GM18951 (cell line): ENCODE measurements around the gene COL25A1.

Source experiments
- POLR2A ChIP-seq: IDR thresholded peaks from 4 replicates; pipeline ENCODE4 v1.6.1; 2011; ENCODE audit warnings: mild to moderate bottlenecking; ENCODE audit not compliant: insufficient read length, insufficient read depth; ENCODE audit errors: extremely low read depth
- in situ Hi-C: fragments of 300-500 bp; cut with MboI; formaldehyde crosslinking; loops from one replicate; pipeline ENCODE4 v1.12.0; 2022; ENCODE audit warnings: low sequenced_read_pairs, mixed read lengths, inconsistent platforms; ENCODE audit not compliant: unreplicated experiment

COL25A1 gene

GRCh38 chr4:109216085-109216696 lies 86.3 kb downstream of the COL25A1 start:
- TF ChIP-seq POLR2A: no peak
- in situ Hi-C loops: no loop called here

DNA sequence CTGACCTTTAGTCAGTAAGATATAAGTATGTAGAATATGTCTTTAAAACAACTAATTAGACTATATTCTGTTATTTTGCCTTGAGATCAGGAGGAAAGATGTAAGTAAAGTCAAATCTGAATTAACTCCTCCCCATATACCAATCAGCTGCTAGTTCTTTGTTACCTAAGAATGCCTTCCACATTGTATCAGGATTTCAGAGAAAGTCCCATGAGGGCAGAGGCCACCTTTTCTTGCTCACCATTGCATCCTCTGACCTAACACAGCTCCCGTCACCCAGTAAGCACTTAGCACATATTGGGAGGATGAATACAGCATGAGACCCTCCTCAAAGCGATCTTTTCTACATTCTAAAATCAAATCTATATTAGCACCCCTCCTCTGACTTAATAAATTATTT lies 87.0 kb downstream of the COL25A1 start:
- in situ Hi-C loops: no loop called here
- no peak for TF ChIP-seq POLR2A

DNA sequence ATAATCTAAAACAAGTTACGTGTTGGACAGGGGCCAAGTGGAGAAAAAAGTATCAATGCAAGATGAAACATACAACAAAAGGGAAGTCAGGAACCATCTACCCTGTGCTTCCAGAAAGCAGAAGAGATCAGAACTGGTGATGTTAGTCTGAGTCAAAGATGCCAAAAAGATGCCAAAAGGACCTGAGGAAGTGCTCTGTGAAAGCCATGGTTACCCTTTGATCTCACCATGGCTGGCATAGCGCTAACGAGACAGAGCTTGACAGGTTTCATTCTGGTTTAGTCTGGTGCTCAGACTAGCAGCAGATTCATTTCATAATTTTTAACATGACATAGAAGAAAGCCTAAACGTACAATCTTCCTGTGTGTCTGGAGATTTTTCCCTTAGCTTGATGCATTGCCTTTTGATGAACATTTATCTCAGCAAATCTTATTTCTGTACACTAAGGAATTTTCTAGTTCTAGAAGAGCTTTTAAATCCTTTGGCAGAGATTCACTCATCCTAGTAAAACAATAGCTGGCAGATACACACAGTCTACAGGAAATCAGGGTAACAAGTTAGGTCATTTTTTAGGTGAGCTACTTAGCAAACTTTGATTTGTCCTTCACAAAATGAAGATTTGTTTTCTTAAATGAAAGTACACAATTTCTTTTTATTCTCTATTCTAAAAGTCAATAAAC lies 87.7 kb downstream of the COL25A1 start:
- in situ Hi-C loops: no loop called here
- TF ChIP-seq POLR2A: no peak

- TF ChIP-seq POLR2A: no peak
- in situ Hi-C loops: no loop called here
Measured at GRCh38 chr4:109213056-109213455, 89.4 kb downstream of the COL25A1 start.

- in situ Hi-C loops: no loop called here
- TF ChIP-seq POLR2A: no peak
Measured at GRCh38 chr4:109211671-109212070, 90.8 kb downstream of the COL25A1 start.

- in situ Hi-C loops: no loop called here
- TF ChIP-seq POLR2A: no peak
Measured at GRCh38 chr4:109209647-109210046, 92.8 kb downstream of the COL25A1 start.

- TF ChIP-seq POLR2A: no peak
- in situ Hi-C loops: no loop called here
Measured at GRCh38 chr4:109207898-109208297, 94.6 kb downstream of the COL25A1 start.

DNA sequence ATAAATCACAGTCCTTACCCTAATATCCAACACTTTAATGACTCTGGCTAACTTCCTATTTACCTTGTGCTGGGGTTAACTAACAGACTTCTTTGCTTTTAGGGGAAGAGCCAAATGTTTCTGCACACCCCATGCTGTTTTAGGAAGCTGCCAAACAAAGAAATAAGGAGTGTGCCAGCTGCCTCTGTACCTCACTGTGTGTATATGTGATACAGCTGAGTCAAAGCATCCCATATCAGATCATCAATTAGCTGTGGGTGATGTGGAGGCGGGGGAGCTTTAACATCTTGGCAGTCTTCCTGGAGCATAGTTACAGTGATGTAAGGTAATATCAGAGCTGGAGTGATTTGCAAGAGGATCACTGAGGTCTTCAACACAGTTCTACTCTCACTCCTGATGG lies 95.4 kb downstream of the COL25A1 start:
- in situ Hi-C loops: no loop called here

DNA sequence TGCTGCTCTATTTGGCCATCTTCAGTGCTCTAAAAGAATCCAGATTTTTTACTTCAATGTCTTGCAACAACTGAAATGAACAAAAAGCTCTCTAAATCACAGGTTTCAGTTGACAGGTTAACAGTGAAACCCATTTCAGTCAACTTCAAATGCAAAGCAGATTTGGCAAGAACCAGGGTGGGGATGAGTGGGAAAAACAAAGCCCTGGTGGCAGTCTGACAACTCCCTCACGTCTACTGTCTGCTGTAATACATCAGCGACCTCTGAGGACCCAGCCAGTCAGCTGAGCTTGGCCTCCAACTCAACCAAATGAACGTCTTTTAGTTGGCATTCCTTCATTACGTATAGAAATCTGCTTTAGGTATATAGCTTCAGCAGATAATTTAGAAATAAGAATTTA lies 95.8 kb downstream of the COL25A1 start:
- TF ChIP-seq POLR2A: no peak
- in situ Hi-C loops: no loop called here

More for the DNA sequence above, 95.4 kb downstream of the COL25A1 start:
- TF ChIP-seq POLR2A: no peak

DNA sequence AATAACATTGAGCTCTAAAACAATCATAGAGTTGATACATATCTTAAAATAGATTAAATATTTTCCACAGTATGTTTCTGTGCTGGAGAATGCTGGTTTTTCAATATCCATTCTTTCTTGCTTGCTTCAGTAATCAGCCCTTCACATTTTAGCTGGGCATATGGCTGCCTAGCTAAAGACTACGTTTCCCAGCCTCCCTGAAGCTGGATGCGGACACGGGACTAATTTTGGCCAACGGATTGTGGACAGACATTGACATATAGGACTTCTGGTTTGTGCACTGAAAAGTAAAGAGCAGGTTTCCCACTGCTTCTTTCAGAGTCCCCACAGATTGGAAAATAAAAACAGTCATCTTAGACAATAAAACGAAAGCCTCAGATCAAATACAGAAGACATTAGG lies 97.3 kb downstream of the COL25A1 start:
- no peak for TF ChIP-seq POLR2A
- in situ Hi-C loops: no loop called here

- in situ Hi-C loops: no loop called here
- TF ChIP-seq POLR2A: no peak
Measured at GRCh38 chr4:109199585-109199984, 102.9 kb downstream of the COL25A1 start.

DNA sequence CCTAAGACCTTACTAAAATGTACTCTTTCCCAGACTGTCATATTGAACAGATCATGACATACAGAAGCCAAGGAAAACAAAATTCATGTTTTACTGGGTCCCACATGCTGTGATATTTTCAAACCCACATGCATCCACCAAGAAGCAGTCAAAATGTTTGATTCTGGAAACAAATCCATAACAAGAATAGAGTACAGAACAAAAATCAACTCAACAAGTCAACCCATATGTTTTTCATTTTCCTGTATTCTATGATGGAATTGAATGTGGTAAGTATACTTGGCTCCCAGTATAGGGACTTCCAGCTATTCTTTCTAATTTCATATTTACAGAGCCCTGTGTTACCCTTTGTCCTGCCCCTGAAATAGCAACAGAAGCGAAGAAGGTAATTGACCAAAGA lies 106.8 kb downstream of the COL25A1 start:
- in situ Hi-C loops: no loop called here
- TF ChIP-seq POLR2A: no peak

- no peak for TF ChIP-seq POLR2A
- in situ Hi-C loops: no loop called here
Measured at GRCh38 chr4:109191216-109191615, 111.2 kb downstream of the COL25A1 start.

GRCh38 chr4:109186458-109186945 lies 116.0 kb downstream of the COL25A1 start:
- no peak for TF ChIP-seq POLR2A
- in situ Hi-C loops: no loop called here
